HL-60 (cell line): ENCODE measurements around the gene PEX10.

Experiments used
- DNase-seq, 2 experiments: peaks; one replicate each; pipeline ENCODE4 v3.0.0-alpha.2; 2010 to 2020; ENCODE audit warnings: low read depth in 1 of 2, low spot score in 1 of 2
- H3K27ac ChIP-seq: fragments of 250-450 bp; sonication (Bioruptor Pico); replicated peaks from 2 replicates; pipeline ENCODE4 v1.5.1; 2020; ENCODE audit warnings: mild to moderate bottlenecking, moderate library complexity
- H3K27me3 ChIP-seq: fragments of 250-450 bp; sonication (Bioruptor Pico); 2 replicates; pipeline ENCODE4 v1.5.1; 2021; ENCODE audit warnings: mild to moderate bottlenecking, moderate library complexity; ENCODE audit not compliant: insufficient read depth, poor library complexity, severe bottlenecking
- H3K4me3 ChIP-seq: replicated peaks from 2 replicates; pipeline ENCODE4 v1.5.1; 2011; ENCODE audit warnings: mild to moderate bottlenecking, control low read depth, low read length; ENCODE audit not compliant: insufficient read depth
- GABPA ChIP-seq: IDR thresholded peaks from 2 replicates; pipeline ENCODE4 v1.6.1; 2012; ENCODE audit warnings: low read depth
- POLR2AphosphoS5 ChIP-seq: IDR thresholded peaks from 2 replicates; pipeline ENCODE4 v1.6.1; 2012; ENCODE audit warnings: low read depth
- SPI1 ChIP-seq: IDR thresholded peaks from 2 replicates; pipeline ENCODE4 v1.6.1; 2012; ENCODE audit warnings: low read depth, mild to moderate bottlenecking, borderline replicate concordance
- TF ChIP-seq, protein P1 (sequence below): IDR thresholded peaks from one replicate; pipeline ENCODE4 v1.5.1; 2011; ENCODE audit warnings: low read length, control low read depth, inconsistent platforms; ENCODE audit not compliant: insufficient read depth
- TF ChIP-seq, protein P2 (sequence below): IDR thresholded peaks from 2 replicates; pipeline ENCODE4 v1.6.1; 2012; ENCODE audit warnings: low read depth; ENCODE audit not compliant: insufficient replicate concordance

The PEX10 gene

DNA sequence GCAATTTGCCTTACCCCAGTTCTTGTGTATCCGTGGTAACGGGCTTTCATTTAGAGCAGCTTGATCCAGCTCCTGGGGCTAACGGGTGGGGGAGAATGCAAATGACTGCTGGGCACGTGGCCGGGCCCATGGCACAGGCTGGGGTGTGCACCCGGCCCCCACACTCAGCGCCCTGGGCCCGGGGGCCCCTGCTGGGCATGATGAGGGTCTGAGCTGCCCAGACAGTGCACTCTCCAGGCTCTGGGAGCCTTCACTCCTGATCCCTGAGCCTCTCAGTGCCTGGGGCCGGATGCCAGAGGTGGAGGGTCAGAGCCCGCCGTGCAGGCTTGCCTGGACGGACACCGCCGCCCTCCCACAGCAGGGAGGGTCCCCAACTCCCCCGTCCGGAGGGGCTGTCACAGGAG is 20.1 kb upstream of the PEX10 start:
- peaks cover 7% of the 10 kb centered on the region for H3K27me3 ChIP-seq
- H3K27ac ChIP-seq: no peak overlapping the region
- no peak for DNase-seq
- TF ChIP-seq, protein P1, sequence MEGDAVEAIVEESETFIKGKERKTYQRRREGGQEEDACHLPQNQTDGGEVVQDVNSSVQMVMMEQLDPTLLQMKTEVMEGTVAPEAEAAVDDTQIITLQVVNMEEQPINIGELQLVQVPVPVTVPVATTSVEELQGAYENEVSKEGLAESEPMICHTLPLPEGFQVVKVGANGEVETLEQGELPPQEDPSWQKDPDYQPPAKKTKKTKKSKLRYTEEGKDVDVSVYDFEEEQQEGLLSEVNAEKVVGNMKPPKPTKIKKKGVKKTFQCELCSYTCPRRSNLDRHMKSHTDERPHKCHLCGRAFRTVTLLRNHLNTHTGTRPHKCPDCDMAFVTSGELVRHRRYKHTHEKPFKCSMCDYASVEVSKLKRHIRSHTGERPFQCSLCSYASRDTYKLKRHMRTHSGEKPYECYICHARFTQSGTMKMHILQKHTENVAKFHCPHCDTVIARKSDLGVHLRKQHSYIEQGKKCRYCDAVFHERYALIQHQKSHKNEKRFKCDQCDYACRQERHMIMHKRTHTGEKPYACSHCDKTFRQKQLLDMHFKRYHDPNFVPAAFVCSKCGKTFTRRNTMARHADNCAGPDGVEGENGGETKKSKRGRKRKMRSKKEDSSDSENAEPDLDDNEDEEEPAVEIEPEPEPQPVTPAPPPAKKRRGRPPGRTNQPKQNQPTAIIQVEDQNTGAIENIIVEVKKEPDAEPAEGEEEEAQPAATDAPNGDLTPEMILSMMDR: no peak
- TF ChIP-seq, protein P2, sequence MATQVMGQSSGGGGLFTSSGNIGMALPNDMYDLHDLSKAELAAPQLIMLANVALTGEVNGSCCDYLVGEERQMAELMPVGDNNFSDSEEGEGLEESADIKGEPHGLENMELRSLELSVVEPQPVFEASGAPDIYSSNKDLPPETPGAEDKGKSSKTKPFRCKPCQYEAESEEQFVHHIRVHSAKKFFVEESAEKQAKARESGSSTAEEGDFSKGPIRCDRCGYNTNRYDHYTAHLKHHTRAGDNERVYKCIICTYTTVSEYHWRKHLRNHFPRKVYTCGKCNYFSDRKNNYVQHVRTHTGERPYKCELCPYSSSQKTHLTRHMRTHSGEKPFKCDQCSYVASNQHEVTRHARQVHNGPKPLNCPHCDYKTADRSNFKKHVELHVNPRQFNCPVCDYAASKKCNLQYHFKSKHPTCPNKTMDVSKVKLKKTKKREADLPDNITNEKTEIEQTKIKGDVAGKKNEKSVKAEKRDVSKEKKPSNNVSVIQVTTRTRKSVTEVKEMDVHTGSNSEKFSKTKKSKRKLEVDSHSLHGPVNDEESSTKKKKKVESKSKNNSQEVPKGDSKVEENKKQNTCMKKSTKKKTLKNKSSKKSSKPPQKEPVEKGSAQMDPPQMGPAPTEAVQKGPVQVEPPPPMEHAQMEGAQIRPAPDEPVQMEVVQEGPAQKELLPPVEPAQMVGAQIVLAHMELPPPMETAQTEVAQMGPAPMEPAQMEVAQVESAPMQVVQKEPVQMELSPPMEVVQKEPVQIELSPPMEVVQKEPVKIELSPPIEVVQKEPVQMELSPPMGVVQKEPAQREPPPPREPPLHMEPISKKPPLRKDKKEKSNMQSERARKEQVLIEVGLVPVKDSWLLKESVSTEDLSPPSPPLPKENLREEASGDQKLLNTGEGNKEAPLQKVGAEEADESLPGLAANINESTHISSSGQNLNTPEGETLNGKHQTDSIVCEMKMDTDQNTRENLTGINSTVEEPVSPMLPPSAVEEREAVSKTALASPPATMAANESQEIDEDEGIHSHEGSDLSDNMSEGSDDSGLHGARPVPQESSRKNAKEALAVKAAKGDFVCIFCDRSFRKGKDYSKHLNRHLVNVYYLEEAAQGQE: no peak
- TF ChIP-seq GABPA: no peak
- no peak overlapping the region for H3K4me3 ChIP-seq

DNA sequence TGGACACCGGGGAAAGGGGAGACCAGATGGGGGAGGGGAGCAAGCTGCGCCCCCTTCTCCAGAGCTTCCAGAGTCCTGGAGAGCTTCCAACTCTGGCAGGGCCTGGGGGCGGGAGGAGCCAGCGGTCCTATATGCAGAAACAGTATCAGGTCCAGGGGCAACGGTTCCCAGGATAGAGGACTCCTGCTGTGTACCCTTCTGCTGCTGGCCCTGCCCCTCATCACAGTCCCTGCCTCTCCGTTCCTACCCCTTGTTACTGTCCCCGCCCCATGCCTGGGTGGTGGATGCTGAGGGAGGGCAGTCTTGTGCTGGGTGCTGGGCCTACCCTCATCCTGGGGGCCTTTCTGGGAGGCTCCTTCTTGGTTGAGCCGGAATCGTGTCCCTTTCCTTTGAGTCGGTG is 19.2 kb upstream of the PEX10 start:
- TF ChIP-seq GABPA (no peak), SPI1 (no peak)
- TF ChIP-seq, protein P1: no peak
- Histone ChIP-seq H3K27ac (no peak overlapping the region), H3K4me3 (no peak overlapping the region), H3K27me3 (peaks cover 7% of the 10 kb centered on the region)
- DNase-seq: no peak

DNA sequence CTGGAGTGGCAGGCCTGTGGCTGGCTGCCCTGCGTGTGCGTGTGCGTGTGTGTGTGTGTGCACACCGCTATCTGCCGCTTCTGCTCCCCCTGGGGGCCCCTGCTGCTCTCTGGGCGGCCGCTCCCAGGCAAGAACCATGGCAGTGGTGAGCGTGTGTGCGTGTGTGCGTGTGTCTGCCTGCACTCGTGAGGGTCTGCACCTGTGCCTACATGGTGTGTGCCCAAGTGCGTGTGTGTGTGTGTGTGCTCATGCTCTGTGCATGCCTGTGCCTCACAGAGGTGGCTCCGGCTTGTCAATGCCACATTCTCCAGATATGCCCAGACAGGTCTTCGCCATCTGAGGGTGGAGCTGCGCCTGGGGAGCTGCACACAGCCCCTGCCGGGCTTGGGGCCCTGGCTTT is 18.7 kb upstream of the PEX10 start:
- no peak for DNase-seq
- Histone ChIP-seq H3K4me3 (no peak overlapping the region), H3K27me3 (peaks cover 7% of the 10 kb centered on the region), H3K27ac (no peak overlapping the region)
- no peak for TF ChIP-seq POLR2AphosphoS5
- no peak for TF ChIP-seq GABPA
- no peak for TF ChIP-seq SPI1
- TF ChIP-seq, protein P2: no peak
- TF ChIP-seq, protein P1: no peak

DNA sequence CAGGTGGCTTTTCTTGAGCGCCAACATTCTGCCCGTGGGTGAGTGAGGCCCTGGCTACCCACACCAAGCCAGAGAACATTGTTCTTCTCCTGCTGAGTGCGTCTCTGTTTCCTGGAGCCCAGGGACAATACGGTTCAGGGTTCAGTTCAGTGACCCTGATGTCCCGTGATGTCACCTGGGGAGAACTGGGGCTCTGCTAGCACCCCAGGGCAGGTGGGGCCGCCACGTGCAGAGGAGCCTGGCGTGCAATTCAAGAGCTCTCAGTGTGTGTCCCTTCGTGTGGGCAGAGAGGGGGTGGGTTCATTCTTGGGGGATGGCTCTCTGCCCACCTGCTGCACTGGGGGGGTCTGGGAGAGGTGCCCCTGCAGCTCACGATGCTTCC is 18.2 kb upstream of the PEX10 start:
- TF ChIP-seq, protein P1: no peak
- TF ChIP-seq POLR2AphosphoS5 (no peak), SPI1 (no peak), GABPA (no peak)
- TF ChIP-seq, protein P2: no peak
- no peak overlapping the region for H3K4me3 ChIP-seq
- H3K27me3 ChIP-seq: peaks cover 7% of the 10 kb centered on the region
- no peak overlapping the region for H3K27ac ChIP-seq
- DNase-seq: no peak
